ENCODE data around the gene ASPSCR1. TPM values are rescaled to one million over a fixed set of nuclear protein-coding genes. Genes with fewer than 3 reads are reported as not detected.

Gene ASPSCR1
- total and polyA plus RNA-seq, 2 of the 8 experiments (the other 6 are each of a cell fraction or from before 2014, with no cell fraction given), result 33.3 to 43.7 TPM

- Histone ChIP-seq H4K91ac (replicated peaks; ENCODE audit: insufficient read length, low read length) (no peak overlapping the region), H3K36me3 (ENCODE audit: control insufficient read depth in 2 of 4, insufficient read depth in 4 of 4, low read length in 3 of 4) (no peaks in the 10 kb centered on the region; a peak in 2 of 8 replicates), H2BK5ac (ENCODE audit: low read depth, low read length) (no peak overlapping the region; the same call in 1 of the 2 replicates), H3K23me2 (ENCODE audit: low read depth, low read length) (peaks cover 7% of the 10 kb centered on the region; the same call in 1 of the 2 replicates), H2AFZ (ENCODE audit: low read length) (no peak overlapping the region), H3K18ac (ENCODE audit: extremely low read depth, low read length) (no peak overlapping the region), H2BK120ac (replicated peaks; ENCODE audit: low read depth, low read length) (no peak overlapping the region), H4K20me1 (replicated peaks in 1 of 2; ENCODE audit: control insufficient read depth in 1 of 2, insufficient read depth in 2 of 2, low read length in 2 of 2) (peaks cover 0 to 17% of the 10 kb centered on the region in 2 experiments), H3K79me2 (ENCODE audit: control insufficient read depth in 1 of 2, insufficient read depth in 2 of 2, low read length in 2 of 2) (peaks cover 0 to 2% of the 10 kb centered on the region in 2 experiments; a peak in 1 of 4 replicates), H3K9me3 (ENCODE audit: insufficient read depth in 2 of 2, low read depth in 1 of 2, low read length in 1 of 2) (no peaks in the 10 kb centered on the region), H3K56ac (replicated peaks; ENCODE audit: insufficient read length, low read depth, low read length) (peak overlapping the region; percentile 25), H3K23ac (ENCODE audit: insufficient read length) (no peak overlapping the region), H3K4me2 (ENCODE audit: insufficient read depth in 1 of 2, low read depth in 2 of 2, low read length in 2 of 2) (peak overlapping the region in 1 of 2 experiments; percentile 86; a peak in 1 of 4 replicates), H3K27me3 (replicated peaks in 1 of 4; ENCODE audit: control insufficient read depth in 3 of 4, extremely low read depth in 1 of 4, insufficient read depth in 3 of 4, low read length in 3 of 4) (no peaks in the 10 kb centered on the region), H3K9ac (replicated peaks in 1 of 4; ENCODE audit: extremely low read depth in 1 of 4, low read depth in 3 of 4, low read length in 3 of 4) (no peak overlapping the region), H3K4ac (replicated peaks; ENCODE audit: insufficient read length, low read depth, low read length) (peak overlapping the region; percentile 14), H3K79me1 (ENCODE audit: low read depth, low read length) (0 out of 2 replicates have a peak, but pooled peaks cover 3% of the 10 kb centered on the region), H4K8ac (ENCODE audit: extremely low read depth, insufficient read depth, low read length) (peak overlapping the region; percentile 76; the same call in 1 of the 2 replicates), H3K27ac (ENCODE audit: low read depth, low read length) (no peak overlapping the region), H4K5ac (ENCODE audit: insufficient read length, low read depth, low read length) (no peak overlapping the region), H2BK12ac (ENCODE audit: low read depth, low read length) (no peak overlapping the region), H3K14ac (ENCODE audit: insufficient read length) (no peak overlapping the region), H2BK15ac (ENCODE audit: low read length) (no peak overlapping the region), H2AK5ac (ENCODE audit: low read depth, low read length) (no peak overlapping the region), H3K4me1 (replicated peaks in 1 of 4; ENCODE audit: control insufficient read depth in 3 of 4, insufficient read depth in 4 of 4, low read length in 3 of 4) (peaks cover 0 to 13% (median 2%) of the 10 kb centered on the region in 4 experiments; a peak in 5 of 7 replicates), H2BK20ac (ENCODE audit: low read length) (no peak overlapping the region), H3K4me3 (ENCODE audit: extremely low read depth in 1 of 4, insufficient read depth in 2 of 4, low read depth in 3 of 4, low read length in 4 of 4) (0 out of 8 replicates have a peak overlapping the region, but pooled peaks of 1 of the 4 experiments have one; percentile 54)
- CTCF ChIA-PET (ENCODE audit: partially characterized antibody), result interaction anchor here (0.5 to 3.1 kb wide), 56 partner anchors 9 to 644 kb away, joined by 3 to 40 read pairs (median 5); partner anchors contain the start of genes DCXR and DUS1L
- no peak for FAIRE-seq
- no peak for DNase-seq (ENCODE audit: low read depth in 1 of 2, low spot score in 2 of 2)
- whole genome bisulfite sequencing, 2 experiments (ENCODE audit: extremely low coverage in 1 of 2, insufficient coverage in 1 of 2, insufficient read length in 1 of 2, insufficient replicate concordance in 2 of 2, low coverage in 1 of 2, low lambda C conversion rate in 2 of 2, missing lambda C conversion rate in 1 of 2), result 70% methylated on average over 24 of the region's 31 CpGs; no CpG with 5 or more reads in 1 of the 2 experiments
- POLR2A ChIA-PET (ENCODE audit: partially characterized antibody), result interaction anchor here (0.7 to 4.9 kb wide), 23 partner anchors 7 to 164 kb away, joined by 3 to 38 read pairs (median 5); partner anchors contain the start of genes CENPX, FASN, GPS1 and LRRC45
Measured at GRCh38 chr17:82029990-82030469, 52.6 kb downstream of the ASPSCR1 start.
